Measurements from ENCODE around the gene NT5DC4.

- TF ChIP-seq JUND (IDR thresholded peaks at IDR 0.05) (no peak), EGR1 (IDR thresholded peaks at IDR 0.05; ENCODE audit: low read depth in 2 of 2) (no peak), YY1 (IDR thresholded peaks at IDR 0.05) (no peak), GABPA (IDR thresholded peaks at IDR 0.05 in 1 of 2, conservative IDR thresholded peaks at IDR 0.05 in 1 of 2) (no peak), RAD21 (IDR thresholded peaks at IDR 0.05) (no peak), SP1 (IDR thresholded peaks at IDR 0.05) (no peak), FOXA1 (IDR thresholded peaks at IDR 0.05) (no peak), RXRA (IDR thresholded peaks at IDR 0.05) (no peak)
- TF ChIP-seq, protein P1, sequence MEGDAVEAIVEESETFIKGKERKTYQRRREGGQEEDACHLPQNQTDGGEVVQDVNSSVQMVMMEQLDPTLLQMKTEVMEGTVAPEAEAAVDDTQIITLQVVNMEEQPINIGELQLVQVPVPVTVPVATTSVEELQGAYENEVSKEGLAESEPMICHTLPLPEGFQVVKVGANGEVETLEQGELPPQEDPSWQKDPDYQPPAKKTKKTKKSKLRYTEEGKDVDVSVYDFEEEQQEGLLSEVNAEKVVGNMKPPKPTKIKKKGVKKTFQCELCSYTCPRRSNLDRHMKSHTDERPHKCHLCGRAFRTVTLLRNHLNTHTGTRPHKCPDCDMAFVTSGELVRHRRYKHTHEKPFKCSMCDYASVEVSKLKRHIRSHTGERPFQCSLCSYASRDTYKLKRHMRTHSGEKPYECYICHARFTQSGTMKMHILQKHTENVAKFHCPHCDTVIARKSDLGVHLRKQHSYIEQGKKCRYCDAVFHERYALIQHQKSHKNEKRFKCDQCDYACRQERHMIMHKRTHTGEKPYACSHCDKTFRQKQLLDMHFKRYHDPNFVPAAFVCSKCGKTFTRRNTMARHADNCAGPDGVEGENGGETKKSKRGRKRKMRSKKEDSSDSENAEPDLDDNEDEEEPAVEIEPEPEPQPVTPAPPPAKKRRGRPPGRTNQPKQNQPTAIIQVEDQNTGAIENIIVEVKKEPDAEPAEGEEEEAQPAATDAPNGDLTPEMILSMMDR (IDR thresholded peaks at IDR 0.05; ENCODE audit: low read depth, low read length, missing input control): no peak
- TF ChIP-seq, protein P2, sequence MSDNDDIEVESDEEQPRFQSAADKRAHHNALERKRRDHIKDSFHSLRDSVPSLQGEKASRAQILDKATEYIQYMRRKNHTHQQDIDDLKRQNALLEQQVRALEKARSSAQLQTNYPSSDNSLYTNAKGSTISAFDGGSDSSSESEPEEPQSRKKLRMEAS (IDR thresholded peaks at IDR 0.05): no peak
- TF ChIP-seq, protein P3, sequence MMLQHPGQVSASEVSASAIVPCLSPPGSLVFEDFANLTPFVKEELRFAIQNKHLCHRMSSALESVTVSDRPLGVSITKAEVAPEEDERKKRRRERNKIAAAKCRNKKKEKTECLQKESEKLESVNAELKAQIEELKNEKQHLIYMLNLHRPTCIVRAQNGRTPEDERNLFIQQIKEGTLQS (IDR thresholded peaks at IDR 0.05): no peak
- TF ChIP-seq, protein P4, sequence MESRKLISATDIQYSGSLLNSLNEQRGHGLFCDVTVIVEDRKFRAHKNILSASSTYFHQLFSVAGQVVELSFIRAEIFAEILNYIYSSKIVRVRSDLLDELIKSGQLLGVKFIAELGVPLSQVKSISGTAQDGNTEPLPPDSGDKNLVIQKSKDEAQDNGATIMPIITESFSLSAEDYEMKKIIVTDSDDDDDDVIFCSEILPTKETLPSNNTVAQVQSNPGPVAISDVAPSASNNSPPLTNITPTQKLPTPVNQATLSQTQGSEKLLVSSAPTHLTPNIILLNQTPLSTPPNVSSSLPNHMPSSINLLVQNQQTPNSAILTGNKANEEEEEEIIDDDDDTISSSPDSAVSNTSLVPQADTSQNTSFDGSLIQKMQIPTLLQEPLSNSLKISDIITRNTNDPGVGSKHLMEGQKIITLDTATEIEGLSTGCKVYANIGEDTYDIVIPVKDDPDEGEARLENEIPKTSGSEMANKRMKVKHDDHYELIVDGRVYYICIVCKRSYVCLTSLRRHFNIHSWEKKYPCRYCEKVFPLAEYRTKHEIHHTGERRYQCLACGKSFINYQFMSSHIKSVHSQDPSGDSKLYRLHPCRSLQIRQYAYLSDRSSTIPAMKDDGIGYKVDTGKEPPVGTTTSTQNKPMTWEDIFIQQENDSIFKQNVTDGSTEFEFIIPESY (IDR thresholded peaks at IDR 0.05): no peak
These were observed 37.0 kb upstream of the NT5DC4 start for GRCh38 chr2:112683550-112684414.
